Spinal cord (tissue), 10 donors: ENCODE results near the gene MYLIP. TPM values are rescaled to one million over a fixed set of nuclear protein-coding genes. Genes with fewer than 3 reads are reported as not detected.

Source experiments
- DNase-seq, 6 donors: peaks; one replicate each; pipeline versions ENCODE4 v3.0.0 to v3.0.0-alpha.2; 2013 to 2015; ENCODE audit warnings: low spot score in 6 of 6, low read depth in 4 of 6
- H3K27ac ChIP-seq: one replicate; pipeline ENCODE4 v1.5.1; 2013; ENCODE audit warnings: low read depth, low read length, control low read depth
- H3K27me3 ChIP-seq: one replicate; pipeline ENCODE4 v1.6.1; 2013; ENCODE audit warnings: low read length; ENCODE audit not compliant: control insufficient read depth, insufficient read depth
- H3K36me3 ChIP-seq: one replicate; pipeline ENCODE4 v1.6.1; 2013; ENCODE audit warnings: low read length; ENCODE audit not compliant: control insufficient read depth, insufficient read depth
- H3K4me1 ChIP-seq: one replicate; pipeline ENCODE4 v1.6.1; 2013; ENCODE audit warnings: low read length; ENCODE audit not compliant: control insufficient read depth, insufficient read depth
- H3K4me3 ChIP-seq: one replicate; pipeline ENCODE4 v1.5.1; 2013; ENCODE audit warnings: low read depth, low read length, control low read depth
- H3K9me3 ChIP-seq: one replicate; pipeline ENCODE4 v1.6.1; 2013; ENCODE audit warnings: low read length; ENCODE audit not compliant: control insufficient read depth, insufficient read depth
- WGBS: methylation state at CpG from one replicate; pipeline ENCODE4 v1.1.5; 2013; ENCODE audit warnings: missing lambda C conversion rate; ENCODE audit not compliant: insufficient coverage; 5-methylcytosine and 5-hydroxymethylcytosine counted together
- polyA plus RNA-seq, 2 donors: library from polyadenylated mRNA; unstranded; fragments of 120-200 nt; gene quantifications; one replicate each; pipeline ENCODE4 v1.2.1, GENCODE V29; 2013; ENCODE audit not compliant: insufficient read length in 2 of 2
- total RNA-seq, 2 donors: library from RNA; depleted of rRNA in 1 of 2; stranded (reverse); fragments of 120-200 nt in 1 of 2; fragments of >200 nt in 1 of 2; gene quantifications; one replicate each; pipeline versions ENCODE4 v1.2.3 to v1.2.4, GENCODE V29; 2013 to 2014
- donor health status: healthy.

Gene MYLIP
- total and polyA plus RNA-seq, 4 donors, result 16.7 to 24.1 (median 18.8) TPM

DNA sequence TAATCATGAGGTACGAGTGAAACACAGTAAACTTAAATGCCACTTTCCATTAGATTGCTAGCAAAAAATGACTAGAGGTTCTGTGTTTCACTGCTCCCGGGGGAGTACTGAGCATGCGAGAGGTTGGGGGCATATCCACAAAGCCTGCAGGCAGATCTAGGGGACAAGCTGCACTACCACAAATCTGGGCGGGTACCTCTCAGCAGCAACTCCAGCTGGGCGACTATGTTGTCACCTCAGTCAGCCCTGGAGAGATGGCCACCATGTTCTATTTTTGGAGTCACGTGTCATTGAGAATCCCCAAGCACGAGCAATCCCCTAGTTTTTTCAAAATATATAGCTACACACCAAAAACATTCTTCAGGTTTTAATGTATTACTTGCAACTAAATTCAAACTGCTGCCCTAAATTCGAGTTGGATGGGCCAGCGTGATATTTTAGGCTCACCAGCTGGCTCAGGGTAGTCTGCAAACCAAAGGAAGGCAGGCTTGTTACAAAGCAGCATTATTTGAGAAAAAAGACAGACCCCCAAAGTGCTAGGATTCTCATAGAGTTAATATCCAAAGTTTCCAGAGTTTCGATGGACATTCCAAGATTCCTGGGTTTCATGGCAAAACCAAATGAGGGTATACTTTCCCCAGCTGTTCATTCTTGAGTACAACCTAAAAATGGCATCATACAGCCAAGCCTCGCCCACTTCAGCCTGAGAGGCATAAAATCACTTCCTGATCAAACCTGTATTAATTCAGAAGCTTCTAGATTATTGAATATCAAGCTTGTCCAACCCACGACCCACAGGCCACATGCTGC is 24.1 kb upstream of the MYLIP start:
- Histone ChIP-seq H3K4me3 (no peak overlapping the region), H3K36me3 (no peaks in the 10 kb centered on the region), H3K4me1 (no peaks in the 10 kb centered on the region), H3K27me3 (no peaks in the 10 kb centered on the region), H3K9me3 (no peaks in the 10 kb centered on the region), H3K27ac (no peak overlapping the region)
- peak in 1 of 6 donors; percentile 66 for DNase-seq
- WGBS, result 87% methylated on average over 10 of the region's 12 CpGs

GRCh38 chr6:16105854-16106253 is 23.0 kb upstream of the MYLIP start:
- Histone ChIP-seq H3K4me1 (no peaks in the 10 kb centered on the region), H3K9me3 (no peaks in the 10 kb centered on the region), H3K27ac (no peak overlapping the region), H3K4me3 (no peak overlapping the region), H3K27me3 (no peaks in the 10 kb centered on the region), H3K36me3 (no peaks in the 10 kb centered on the region)
- no CpG with 5 or more reads among the region's 4 CpGs for WGBS
- no peak for DNase-seq

- WGBS, result 93% methylated on average over 3 of the region's 8 CpGs
- H3K27ac ChIP-seq, result no peak overlapping the region
- H3K36me3 ChIP-seq, result no peaks in the 10 kb centered on the region
Observed at GRCh38 chr6:16106991-16107787, 21.7 kb upstream of the MYLIP start.

GRCh38 chr6:16108419-16108818 is 20.5 kb upstream of the MYLIP start:
- H3K4me3 ChIP-seq, result no peak overlapping the region
- H3K4me1 ChIP-seq, result no peaks in the 10 kb centered on the region
- H3K27me3 ChIP-seq, result no peaks in the 10 kb centered on the region
- H3K36me3 ChIP-seq, result no peaks in the 10 kb centered on the region
- no CpG with 5 or more reads among the region's 5 CpGs for WGBS
- peak in 1 of 6 donors; percentile 25 for DNase-seq
- H3K27ac ChIP-seq, result no peak overlapping the region
- no peaks in the 10 kb centered on the region for H3K9me3 ChIP-seq

More at GRCh38 chr6:16106991-16107787, 21.7 kb upstream of the MYLIP start:
- H3K4me3 ChIP-seq, result no peak overlapping the region
- H3K27me3 ChIP-seq, result no peaks in the 10 kb centered on the region
- DNase-seq, result no peak
- no peaks in the 10 kb centered on the region for H3K4me1 ChIP-seq
- H3K9me3 ChIP-seq, result no peaks in the 10 kb centered on the region

DNA sequence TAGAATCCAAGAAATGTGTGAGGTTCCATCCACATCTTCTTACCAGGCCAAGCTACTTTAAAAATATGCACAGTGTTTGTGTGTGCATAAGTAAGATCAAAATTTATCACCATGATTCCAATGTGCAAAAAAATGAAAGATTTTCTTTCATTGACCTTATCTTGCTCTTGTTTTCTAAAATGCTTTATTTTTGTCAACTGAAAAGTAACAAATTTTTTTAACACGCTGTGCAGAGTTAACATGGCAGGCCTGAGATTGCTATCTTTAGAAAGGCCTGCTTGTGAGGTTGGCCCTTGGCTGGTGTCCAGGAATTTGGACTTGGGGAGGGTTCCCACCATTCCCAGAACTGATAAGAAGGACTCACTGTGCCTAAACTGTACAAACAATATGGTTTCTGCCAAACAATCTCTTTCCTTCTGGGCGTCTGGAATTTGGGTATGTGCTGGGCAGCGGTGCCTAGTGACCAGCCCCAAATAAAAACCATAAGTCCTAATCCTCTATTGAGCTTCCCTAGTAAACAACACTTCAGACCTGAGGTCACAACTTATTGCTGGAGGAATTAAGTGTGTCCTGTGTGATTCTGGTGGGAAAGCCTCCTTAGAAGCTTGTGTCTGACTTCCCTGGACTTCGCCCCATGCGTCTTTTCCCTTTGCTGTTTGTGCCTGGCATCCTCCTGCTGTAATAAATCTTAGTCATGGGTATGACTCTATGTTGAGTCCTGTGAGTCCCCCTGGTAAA is 19.8 kb upstream of the MYLIP start:
- Histone ChIP-seq H3K36me3 (no peaks in the 10 kb centered on the region), H3K27me3 (no peaks in the 10 kb centered on the region), H3K9me3 (no peaks in the 10 kb centered on the region), H3K27ac (no peak overlapping the region), H3K4me3 (no peak overlapping the region), H3K4me1 (no peaks in the 10 kb centered on the region)
- peak in 1 of 6 donors; percentile 32 for DNase-seq
- WGBS, result 84% methylated on average over 3 of the region's 5 CpGs

DNA sequence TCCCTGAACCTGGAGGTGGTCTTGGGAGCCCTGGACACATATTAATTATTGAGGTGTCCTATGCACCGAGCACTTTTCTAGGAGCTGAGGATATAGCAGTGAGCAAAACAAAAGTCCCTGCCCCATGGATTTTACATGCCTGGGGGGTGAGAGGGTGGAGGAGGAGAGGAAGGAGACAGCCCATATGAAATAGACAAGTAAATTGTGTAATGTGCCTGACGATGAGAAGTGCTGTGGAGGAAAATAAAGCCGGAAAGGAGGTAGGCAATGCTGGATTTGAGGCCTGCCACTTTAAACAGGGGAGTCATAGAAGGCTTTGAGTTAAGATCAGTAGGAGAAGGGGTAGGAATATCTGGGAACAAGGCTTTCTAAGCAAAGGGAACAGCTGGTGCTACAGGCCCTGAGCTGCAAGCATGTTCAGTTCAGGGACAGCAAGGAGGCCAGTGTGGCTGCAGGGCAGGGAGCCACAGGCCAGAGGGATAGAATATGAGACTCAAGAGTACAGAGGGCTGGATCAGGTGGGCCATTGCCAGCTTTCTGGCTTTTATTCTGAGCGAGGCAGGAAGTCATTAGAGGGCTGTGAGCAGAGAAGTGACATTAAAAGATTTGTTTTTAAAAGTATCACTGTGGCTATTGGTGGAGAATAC is 19.1 kb upstream of the MYLIP start:
- no peaks in the 10 kb centered on the region for H3K9me3 ChIP-seq
- 64% methylated on average over 4 of the region's 4 CpGs for WGBS
- peak in 1 of 6 donors; percentile 35 for DNase-seq
- H3K27ac ChIP-seq, result no peak overlapping the region
- H3K4me3 ChIP-seq, result no peak overlapping the region
- no peaks in the 10 kb centered on the region for H3K4me1 ChIP-seq
- H3K36me3 ChIP-seq, result no peaks in the 10 kb centered on the region
- no peaks in the 10 kb centered on the region for H3K27me3 ChIP-seq

DNA sequence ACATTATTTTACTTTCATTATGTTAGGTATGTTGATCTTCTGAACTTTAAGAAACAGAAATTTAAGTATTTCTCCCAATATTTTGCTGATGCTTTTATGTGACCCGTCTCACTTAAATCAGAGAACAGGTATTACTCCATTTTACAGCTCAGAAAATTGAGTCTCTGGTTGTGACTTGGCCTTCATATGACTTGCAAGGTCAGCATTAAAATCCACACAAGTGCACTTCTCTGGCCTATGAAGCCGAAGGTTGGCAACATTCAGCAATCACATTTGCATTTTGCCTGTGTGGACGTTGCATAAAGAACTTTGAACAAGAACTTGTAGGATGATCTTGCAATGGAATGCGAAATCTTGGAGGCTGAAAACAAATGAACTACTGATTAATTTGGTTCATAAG is 10.1 kb upstream of the MYLIP start:
- Histone ChIP-seq H3K27ac (no peak overlapping the region), H3K4me3 (no peak overlapping the region), H3K9me3 (no peaks in the 10 kb centered on the region), H3K27me3 (no peaks in the 10 kb centered on the region), H3K36me3 (no peaks in the 10 kb centered on the region), H3K4me1 (no peaks in the 10 kb centered on the region)
- WGBS, result 75% methylated on average over 2 of the region's 4 CpGs
- no peak for DNase-seq

DNA sequence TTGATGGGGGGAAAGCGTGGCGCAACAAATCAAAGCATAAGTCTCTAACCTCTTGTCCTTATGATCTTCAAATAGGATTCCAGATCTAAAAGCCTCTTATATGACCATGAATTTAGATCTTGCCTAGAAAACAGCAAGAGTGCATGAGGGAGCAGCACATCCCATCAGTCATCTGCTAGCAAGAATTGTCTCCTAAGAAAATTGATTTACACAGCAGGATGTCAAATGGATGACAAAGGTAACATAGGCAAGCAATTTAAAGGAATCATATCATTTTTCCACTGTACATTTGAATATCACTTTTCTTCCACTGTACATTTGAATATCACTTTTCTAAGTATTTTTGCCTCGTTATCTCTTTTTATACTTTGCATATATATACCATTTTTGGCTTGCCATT is 7.5 kb upstream of the MYLIP start:
- Histone ChIP-seq H3K4me3 (no peak overlapping the region), H3K36me3 (no peaks in the 10 kb centered on the region), H3K27ac (no peak overlapping the region), H3K9me3 (no peaks in the 10 kb centered on the region), H3K27me3 (no peaks in the 10 kb centered on the region), H3K4me1 (no peaks in the 10 kb centered on the region)
- no peak for DNase-seq
- 82% methylated on average over 2 of the region's 3 CpGs for WGBS

- no peaks in the 10 kb centered on the region for H3K4me1 ChIP-seq
- H3K4me3 ChIP-seq, result no peak overlapping the region
- H3K27ac ChIP-seq, result no peak overlapping the region
- DNase-seq, result no peak
- H3K36me3 ChIP-seq, result no peaks in the 10 kb centered on the region
- no peaks in the 10 kb centered on the region for H3K9me3 ChIP-seq
- no peaks in the 10 kb centered on the region for H3K27me3 ChIP-seq
Observed at GRCh38 chr6:16122197-16122596, 6.7 kb upstream of the MYLIP start.
